ENCODE results near the gene POGLUT3.

- TF ChIP-seq CTCF (IDR thresholded peaks at IDR 0.05) (no peak), POLR2A (IDR thresholded peaks at IDR 0.05) (no peak)
Observed at GRCh38 chr11:108494182-108494581, 4.0 kb downstream of the POGLUT3 start.
